Common myeloid progenitor, CD34-positive (primary cell): ENCODE data around the gene PMEPA1.

Experiments
- CTCF ChIA-PET: fragments of 350-600 bp; sonication (Branson Sonifier 250); formaldehyde crosslinking; loops from one replicate; lab custom pipeline; 2021; ENCODE audit warnings: antibody characterized with exemption; lab: Charles Lee
- POLR2A ChIA-PET: fragments of 350-600 bp; sonication (Branson Sonifier 250); formaldehyde crosslinking; loops from one replicate; lab custom pipeline; 2021; ENCODE audit warnings: antibody characterized with exemption; lab: Charles Lee
- DNase-seq, 3 donors: peaks; one replicate each; pipeline versions ENCODE4 v3.0.0 to v3.0.0-alpha.2; 2013
- H3K27ac ChIP-seq, 2 experiments: 1 replicate in 1 of 2; 2 replicates in 1 of 2; pipeline ENCODE4 v1.7.0; 2013; ENCODE audit warnings: inconsistent platforms in 2 of 2, low read length in 2 of 2, mild to moderate bottlenecking in 2 of 2, low read depth in 1 of 2, moderate library complexity in 1 of 2; ENCODE audit not compliant: severe bottlenecking in 2 of 2, insufficient read depth in 1 of 2, poor library complexity in 1 of 2
- H3K27me3 ChIP-seq, 5 experiments: replicated peaks in 2 of 5; 1 replicate in 3 of 5; 2 replicates in 2 of 5; pipeline versions ENCODE4 v1.6.1 to v1.7.0; 2013; ENCODE audit warnings: low read length in 4 of 5, mild to moderate bottlenecking in 2 of 5, moderate library complexity in 2 of 5, inconsistent platforms in 1 of 5; ENCODE audit not compliant: insufficient read depth in 5 of 5, control insufficient read depth in 4 of 5
- H3K36me3 ChIP-seq, 4 experiments: 1 replicate in 2 of 4; 2 replicates in 2 of 4; pipeline versions ENCODE4 v1.6.1 to v1.7.0; 2013; ENCODE audit warnings: low read length in 3 of 4, control low read depth in 1 of 4, mild to moderate bottlenecking in 1 of 4; ENCODE audit not compliant: control insufficient read depth in 4 of 4, insufficient read depth in 4 of 4
- H3K4me1 ChIP-seq, 4 experiments: 1 replicate in 3 of 4; 2 replicates in 1 of 4; pipeline versions ENCODE4 v1.6.1 to v1.7.1; 2013; ENCODE audit warnings: low read length in 3 of 4, mild to moderate bottlenecking in 3 of 4, control low read depth in 1 of 4, inconsistent platforms in 1 of 4, moderate library complexity in 1 of 4; ENCODE audit not compliant: control insufficient read depth in 4 of 4, insufficient read depth in 4 of 4; ENCODE audit errors: control extremely low read depth in 1 of 4
- H3K4me3 ChIP-seq, 7 experiments: 1 replicate in 4 of 7; 2 replicates in 3 of 7; pipeline versions ENCODE4 v1.5.1 to v1.7.0; 2013; ENCODE audit warnings: mild to moderate bottlenecking in 7 of 7, low read length in 6 of 7, moderate library complexity in 6 of 7, inconsistent platforms in 2 of 7, low read depth in 2 of 7, control low read depth in 1 of 7; ENCODE audit not compliant: insufficient read depth in 4 of 7, control insufficient read depth in 1 of 7; ENCODE audit errors: extremely low read depth in 1 of 7
- H3K9me3 ChIP-seq, 5 experiments: 1 replicate in 4 of 5; 2 replicates in 1 of 5; pipeline versions ENCODE4 v1.6.1 to v1.7.1; 2013; ENCODE audit warnings: low read length in 4 of 5, mild to moderate bottlenecking in 2 of 5, inconsistent platforms in 1 of 5, low read depth in 1 of 5, moderate library complexity in 1 of 5; ENCODE audit not compliant: control insufficient read depth in 4 of 5, insufficient read depth in 2 of 5; ENCODE audit errors: control extremely low read depth in 1 of 5
- WGBS: methylation state at CpG from one replicate; pipeline ENCODE4 v1.1.5; 2013; ENCODE audit not compliant: insufficient coverage; 5-methylcytosine and 5-hydroxymethylcytosine counted together

Gene PMEPA1

DNA sequence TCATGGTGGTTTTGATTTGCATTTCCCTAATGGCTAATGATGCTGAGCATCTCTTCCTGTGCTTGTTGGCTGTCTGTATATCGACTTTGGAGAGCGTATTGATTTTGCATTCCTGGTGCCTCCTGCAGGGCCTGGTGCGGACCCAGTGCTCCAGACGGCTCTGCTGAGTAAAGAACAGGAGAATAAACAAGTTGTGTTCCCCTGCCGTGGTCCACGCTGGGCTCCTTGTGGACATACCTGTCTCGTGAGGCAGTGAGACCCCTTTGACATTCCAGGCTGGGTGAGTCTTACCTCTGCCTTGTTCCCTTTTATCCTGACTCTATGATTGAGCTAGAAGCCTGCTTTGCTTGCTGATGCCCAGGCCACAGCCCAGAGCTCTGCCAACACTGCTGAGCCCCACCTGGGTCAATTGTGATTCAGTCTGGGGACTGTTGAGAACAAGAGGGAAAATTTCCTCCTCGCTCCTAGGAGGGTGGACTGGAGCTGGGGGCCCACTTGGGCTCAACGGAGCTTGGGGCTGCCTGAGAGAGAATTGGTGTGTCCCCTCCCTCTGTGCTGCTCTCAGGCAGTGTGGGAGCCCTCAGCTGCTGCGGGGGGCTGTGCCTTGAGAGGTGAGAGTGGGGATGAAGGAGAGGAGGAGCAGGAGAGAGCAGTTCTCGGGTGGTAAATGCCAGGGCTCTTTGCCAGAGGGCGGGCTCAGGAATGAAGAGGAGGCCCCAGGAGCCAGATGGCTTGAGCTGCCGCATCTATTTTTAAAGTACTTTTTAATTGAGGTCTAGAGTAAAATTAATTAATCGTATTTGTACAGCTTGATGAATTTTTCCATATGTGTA, 43.7 kb upstream of the PMEPA1 start:
- ChIA-PET POLR2A (interaction anchor here (0.6 kb wide), 1 partner anchor 149 kb away, joined by 3 read pairs; no protein-coding TSS in a partner anchor), CTCF (interaction anchor here (1.1 kb wide), 1 partner anchor 100 kb away, joined by 3 read pairs; no protein-coding TSS in a partner anchor)
- WGBS: 92% methylated on average over 10 of the region's 14 CpGs
- Histone ChIP-seq H3K36me3 (no peaks in the 10 kb centered on the region), H3K9me3 (peaks cover 0 to 6% (median 2%) of the 10 kb centered on the region in 5 experiments), H3K27ac (no peak overlapping the region), H3K27me3 (no peaks in the 10 kb centered on the region), H3K4me1 (peaks cover 0 to 18% (median 15%) of the 10 kb centered on the region in 4 experiments), H3K4me3 (no peak overlapping the region)
- no peak for DNase-seq

DNA sequence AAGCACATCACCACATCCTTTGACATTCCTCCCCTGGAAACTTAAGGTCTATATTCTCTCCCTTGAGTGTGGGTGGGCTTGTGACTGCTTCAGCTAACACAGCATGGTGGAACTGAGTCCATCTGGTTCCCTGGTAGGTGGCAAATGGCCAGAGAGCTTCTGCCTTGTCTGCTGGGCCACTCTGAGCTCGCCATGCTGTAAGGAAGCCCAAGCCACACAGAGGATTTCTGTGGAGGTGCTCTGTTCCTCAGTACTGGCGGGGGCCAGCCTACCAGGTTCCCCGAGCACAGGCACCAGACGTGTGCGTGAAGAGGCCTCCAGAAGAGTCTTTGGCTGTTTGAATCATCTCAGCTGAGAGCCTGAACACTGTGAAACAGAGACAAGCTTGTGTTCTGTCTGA, 41.6 kb upstream of the PMEPA1 start:
- POLR2A ChIA-PET: no interaction called here
- Histone ChIP-seq H3K9me3 (peaks cover 0 to 3% (median 0%) of the 10 kb centered on the region in 5 experiments), H3K27ac (no peak overlapping the region), H3K27me3 (no peaks in the 10 kb centered on the region), H3K4me1 (peaks cover 0 to 29% (median 25%) of the 10 kb centered on the region in 4 experiments), H3K36me3 (no peaks in the 10 kb centered on the region), H3K4me3 (no peak overlapping the region)
- DNase-seq: no peak
- CTCF ChIA-PET: no interaction called here
- WGBS: 98% methylated on average over 5 of the region's 5 CpGs

DNA sequence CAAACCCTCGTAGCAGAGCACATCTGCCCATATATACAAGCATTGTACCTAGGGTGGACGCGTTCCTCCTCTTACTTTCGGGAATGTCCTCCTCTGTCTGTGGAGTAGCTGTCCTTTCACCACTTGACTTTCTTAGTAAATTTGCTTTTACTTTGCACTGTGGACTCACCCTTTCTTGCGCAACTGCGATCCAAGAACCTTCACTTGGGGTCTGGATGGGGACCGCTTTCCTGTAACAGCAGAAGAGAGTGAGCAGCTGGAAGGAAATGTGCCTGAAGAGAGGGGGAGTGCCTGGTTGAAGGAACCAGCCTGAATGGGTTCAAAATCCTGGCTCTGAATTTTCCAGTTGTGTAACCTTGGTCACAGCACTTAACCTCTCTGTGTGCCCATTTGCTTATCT, 40.1 kb upstream of the PMEPA1 start:
- H3K27ac ChIP-seq: no peak overlapping the region
- WGBS: 76% methylated on average over 7 of the region's 7 CpGs
- CTCF ChIA-PET: interaction anchor here (1.2 kb wide), 1 partner anchor 39 kb away, joined by 6 read pairs; the partner anchor contains the start of gene PMEPA1

DNA sequence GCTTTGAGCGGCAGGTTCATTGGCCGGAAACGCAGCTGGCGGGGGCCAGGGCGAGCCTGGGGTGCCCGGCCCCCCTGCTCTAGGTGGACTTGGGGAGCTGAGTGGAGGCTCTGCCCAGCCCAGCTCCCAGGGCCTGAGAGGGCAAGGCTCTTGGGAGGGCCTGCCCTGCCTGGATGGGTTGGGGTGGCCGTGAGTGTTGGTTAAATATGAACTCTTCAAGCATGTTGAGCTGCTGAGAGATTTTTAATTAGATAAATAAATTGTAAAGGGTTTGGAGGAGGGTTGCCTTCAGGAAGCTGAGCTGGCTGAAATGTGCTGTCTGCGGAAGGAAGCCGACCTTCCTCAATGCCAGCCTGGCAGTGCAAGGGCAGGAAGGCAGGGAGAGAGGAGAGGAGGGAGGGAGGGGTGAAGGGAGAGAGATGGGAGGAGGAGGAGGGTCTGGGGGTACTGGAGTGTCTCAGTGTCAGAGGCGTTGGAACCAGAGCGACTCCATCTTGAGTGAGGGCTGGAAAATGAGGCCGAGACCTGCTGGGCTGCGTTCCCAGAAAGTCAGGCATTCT, 39.4 kb upstream of the PMEPA1 start:
- Histone ChIP-seq H3K36me3 (no peaks in the 10 kb centered on the region), H3K27ac (peak overlapping the region in 1 of 2 experiments; percentile 54), H3K9me3 (peaks cover 0 to 3% (median 0%) of the 10 kb centered on the region in 5 experiments), H3K4me1 (peaks cover 0 to 29% (median 25%) of the 10 kb centered on the region in 4 experiments), H3K27me3 (no peaks in the 10 kb centered on the region), H3K4me3 (peak overlapping the region in 5 of 7 experiments; percentile 17 to 65 (median 49))
- POLR2A ChIA-PET: interaction anchor here (0.7 to 1.7 kb wide), 2 partner anchors 40 to 42 kb away, joined by 3 to 6 read pairs; partner anchors contain the start of gene PMEPA1
- 2% methylated on average over 8 of the region's 13 CpGs for WGBS
- DNase-seq: peak; percentile 36 to 75 (median 65)
- CTCF ChIA-PET: interaction anchor here (0.9 to 1.8 kb wide), 4 partner anchors 8 to 152 kb away, joined by 3 to 6 read pairs (median 4); partner anchors contain the start of gene PMEPA1

More for the DNA sequence above, 40.1 kb upstream of the PMEPA1 start:
- DNase-seq: peak in 2 of 3 donors; percentile 24 to 35
- POLR2A ChIA-PET: interaction anchor here (0.7 kb wide), 1 partner anchor 16 kb away, joined by 3 read pairs; no protein-coding TSS in a partner anchor
- no peaks in the 10 kb centered on the region for H3K27me3 ChIP-seq
- H3K4me3 ChIP-seq: no peak overlapping the region
- H3K9me3 ChIP-seq: peaks cover 0 to 3% (median 0%) of the 10 kb centered on the region in 5 experiments
- no peaks in the 10 kb centered on the region for H3K36me3 ChIP-seq
- peaks cover 0 to 29% (median 25%) of the 10 kb centered on the region in 4 experiments for H3K4me1 ChIP-seq

DNA sequence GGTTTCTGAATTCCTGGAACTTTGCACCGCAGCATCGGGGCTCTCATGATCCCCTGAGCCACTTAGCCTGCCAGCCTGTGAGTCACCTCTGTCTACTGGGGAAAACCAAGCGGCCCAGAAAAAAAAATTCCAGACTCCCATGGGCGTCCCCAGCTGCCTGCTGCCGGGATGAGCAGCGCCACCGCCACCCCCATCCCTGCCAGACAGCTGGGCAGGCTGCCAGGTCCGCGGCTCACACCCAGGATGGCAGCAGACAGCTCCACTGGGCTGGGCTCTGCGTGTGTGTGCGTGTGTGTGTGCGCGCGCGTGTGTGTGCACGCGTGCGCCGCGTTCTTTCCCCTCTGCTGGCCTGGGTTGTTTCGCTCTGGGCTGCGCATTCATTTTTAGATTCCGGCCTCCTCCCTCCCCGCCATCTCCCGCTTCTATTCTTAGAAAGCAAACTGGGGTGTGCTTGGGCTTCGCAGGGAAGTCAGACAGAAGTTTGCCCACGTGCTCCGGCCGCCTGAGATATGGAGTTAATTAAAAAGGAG, 38.9 kb upstream of the PMEPA1 start:
- DNase-seq: peak; percentile 73 to 84 (median 82)
- H3K4me3 ChIP-seq: peak overlapping the region in 5 of 7 experiments; percentile 17 to 65 (median 49)
- peaks cover 0 to 3% (median 0%) of the 10 kb centered on the region in 5 experiments for H3K9me3 ChIP-seq
- CTCF ChIA-PET: interaction anchor here (0.9 to 1.8 kb wide), 4 partner anchors 9 to 152 kb away, joined by 3 to 6 read pairs (median 4); partner anchors contain the start of gene PMEPA1
- POLR2A ChIA-PET: interaction anchor here (0.6 to 1.7 kb wide), 3 partner anchors 12 to 42 kb away, joined by 3 to 6 read pairs (median 5); partner anchors contain the start of gene PMEPA1
- 0% methylated on average over 9 of the region's 29 CpGs for WGBS
- no peaks in the 10 kb centered on the region for H3K27me3 ChIP-seq
- H3K4me1 ChIP-seq: peaks cover 0 to 29% (median 25%) of the 10 kb centered on the region in 4 experiments
- H3K36me3 ChIP-seq: no peaks in the 10 kb centered on the region
- H3K27ac ChIP-seq: peak overlapping the region in 1 of 2 experiments; percentile 54

DNA sequence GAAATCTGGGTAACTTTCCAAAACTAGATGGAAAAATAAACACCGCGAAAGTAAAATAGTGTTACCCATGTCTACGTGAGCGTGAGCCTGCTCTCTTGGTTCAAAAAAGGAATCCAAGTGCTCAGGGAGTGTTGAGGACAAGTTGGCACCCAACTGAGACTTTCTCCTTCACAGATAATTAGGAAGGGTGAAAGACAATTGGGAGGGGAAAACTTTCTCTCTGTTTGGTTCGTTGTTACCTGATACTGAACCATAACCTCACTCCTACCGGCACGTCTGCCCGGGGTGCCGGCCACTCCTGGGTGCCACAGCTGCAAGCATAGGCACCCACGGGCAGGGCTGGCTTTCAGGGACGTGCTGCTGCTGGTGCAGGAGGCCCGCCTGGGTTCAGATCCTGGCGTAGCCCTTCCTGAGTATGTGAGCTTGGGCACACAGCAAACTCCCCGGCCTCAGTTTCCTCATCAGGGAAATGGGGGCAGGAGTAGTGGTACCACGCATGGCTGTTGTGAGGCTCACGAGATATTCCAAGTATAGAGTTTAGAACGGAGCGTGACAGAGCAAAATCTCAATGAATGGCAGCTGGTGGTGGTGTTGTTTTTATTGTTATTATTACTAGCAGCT, 38.2 kb upstream of the PMEPA1 start:
- H3K4me1 ChIP-seq: peaks cover 0 to 29% (median 25%) of the 10 kb centered on the region in 4 experiments
- CTCF ChIA-PET: interaction anchor here (1.6 to 1.8 kb wide), 2 partner anchors 9 to 151 kb away, joined by 4 read pairs; no protein-coding TSS in a partner anchor
- H3K27ac ChIP-seq: no peak overlapping the region
- 83% methylated on average over 16 of the region's 18 CpGs for WGBS
- H3K4me3 ChIP-seq: peak overlapping the region in 3 of 7 experiments; percentile 48 to 65 (median 57)
- no peaks in the 10 kb centered on the region for H3K36me3 ChIP-seq
- H3K9me3 ChIP-seq: peaks cover 0 to 3% (median 0%) of the 10 kb centered on the region in 5 experiments
- no peaks in the 10 kb centered on the region for H3K27me3 ChIP-seq
- peak; percentile 6 to 70 (median 61) for DNase-seq
- POLR2A ChIA-PET: interaction anchor here (0.6 to 1.7 kb wide), 2 partner anchors 13 to 39 kb away, joined by 5 to 6 read pairs; partner anchors contain the start of gene PMEPA1
